NCI-H345 (cell line): ENCODE results near the gene GRIK1.

Source experiments
- DNase-seq: peaks from one replicate; lab custom pipeline; 2025; lab: John Stamatoyannopoulos, UW

The GRIK1 gene

DNA sequence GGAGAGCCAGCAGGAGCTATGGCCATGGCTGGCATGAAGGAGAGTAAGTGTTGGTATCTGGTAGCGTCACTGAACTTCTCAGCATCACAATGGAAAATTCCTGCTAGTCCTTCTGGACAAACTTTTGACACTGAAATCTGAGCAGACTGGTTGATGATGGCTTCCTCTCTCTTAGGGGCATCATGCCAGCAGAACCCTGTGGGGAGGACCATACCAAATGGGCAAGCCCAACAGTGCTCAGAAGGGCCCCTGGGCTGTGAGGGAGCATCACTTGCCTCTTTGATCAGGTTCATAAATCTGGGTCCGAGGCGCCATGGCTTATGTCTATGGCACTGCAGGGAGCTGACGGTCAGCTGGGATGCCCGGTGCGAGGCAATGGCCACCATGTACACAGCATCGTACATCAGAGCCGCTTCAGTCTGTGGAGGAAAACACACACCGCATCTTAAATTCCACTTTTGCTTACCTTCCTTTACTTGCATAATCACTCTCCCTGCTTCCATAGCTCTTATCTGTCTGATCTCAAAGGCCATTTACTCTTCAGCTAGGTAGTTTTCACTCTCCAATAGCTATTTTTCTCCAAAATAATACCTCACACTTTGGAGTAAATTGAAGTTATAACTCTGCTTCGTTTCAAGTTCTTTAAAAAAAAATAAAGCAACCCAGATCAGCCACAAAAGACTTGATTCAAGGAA lies 297.1 kb downstream of the GRIK1 start:
- DNase-seq: no peak

DNA sequence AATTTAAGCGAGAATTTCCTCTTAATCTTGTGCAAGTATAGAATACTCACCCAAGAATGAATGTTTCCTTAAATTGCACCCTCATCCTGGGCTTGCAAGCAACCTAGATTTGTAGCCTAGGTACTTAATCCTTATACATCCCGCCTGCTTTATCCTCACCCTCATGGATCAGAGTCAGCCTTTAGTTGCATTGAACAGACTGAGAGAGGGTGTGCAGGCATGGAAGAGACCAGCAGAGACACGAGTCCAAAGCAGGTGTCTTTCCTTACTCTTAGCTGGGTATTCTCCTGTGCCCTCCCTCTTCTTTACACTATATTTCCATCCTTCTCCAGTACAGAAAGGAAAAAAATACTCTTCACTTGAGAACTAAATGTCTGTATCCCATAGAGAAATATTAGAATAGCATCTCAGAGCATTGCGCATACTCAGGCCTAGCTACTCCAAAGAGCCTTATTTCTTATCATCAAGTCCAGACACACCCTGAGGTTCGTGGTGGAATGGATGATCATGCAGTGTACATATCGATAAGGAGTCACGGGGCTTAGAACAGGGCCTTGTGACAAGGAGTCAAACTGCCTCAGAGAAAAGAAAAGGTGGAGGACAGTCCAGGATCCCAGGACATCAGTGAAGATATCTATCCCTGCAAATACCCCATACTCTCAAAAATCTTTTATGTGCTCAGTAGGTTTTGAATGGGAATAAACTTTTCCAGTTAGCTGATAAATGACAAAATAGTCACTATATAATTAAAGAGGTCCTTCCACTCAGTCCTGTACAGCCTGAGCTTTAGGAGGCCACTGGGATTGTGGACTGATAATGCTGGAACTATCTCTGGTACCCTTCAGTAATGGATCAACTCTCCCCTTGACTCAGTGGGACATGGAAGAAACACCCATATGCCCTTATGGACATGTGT lies 297.9 kb downstream of the GRIK1 start:
- DNase-seq: no peak

- no peak for DNase-seq
Measured at GRCh38 chr21:29641001-29641634, 298.7 kb downstream of the GRIK1 start.

DNA sequence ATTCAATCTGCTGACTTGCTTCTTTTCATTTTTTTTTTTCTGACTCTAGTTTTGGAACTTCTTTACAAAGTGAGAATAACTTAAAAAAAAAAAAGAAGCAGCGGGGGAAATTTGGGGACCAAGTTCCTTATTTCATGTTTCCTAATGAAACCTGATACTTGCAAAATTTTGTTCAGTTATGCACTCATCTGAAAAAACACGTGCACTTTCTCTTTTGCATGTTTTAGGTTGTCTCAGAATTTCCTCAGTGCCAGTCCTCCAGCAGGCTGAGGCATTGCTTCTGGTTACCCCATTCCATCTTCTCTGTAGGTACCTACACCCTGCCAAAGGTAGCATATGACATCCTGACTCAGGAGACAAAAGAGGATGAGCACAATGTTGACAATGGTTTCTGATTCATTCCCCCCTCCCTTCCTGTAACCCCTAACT lies 299.7 kb downstream of the GRIK1 start:
- no peak for DNase-seq

DNA sequence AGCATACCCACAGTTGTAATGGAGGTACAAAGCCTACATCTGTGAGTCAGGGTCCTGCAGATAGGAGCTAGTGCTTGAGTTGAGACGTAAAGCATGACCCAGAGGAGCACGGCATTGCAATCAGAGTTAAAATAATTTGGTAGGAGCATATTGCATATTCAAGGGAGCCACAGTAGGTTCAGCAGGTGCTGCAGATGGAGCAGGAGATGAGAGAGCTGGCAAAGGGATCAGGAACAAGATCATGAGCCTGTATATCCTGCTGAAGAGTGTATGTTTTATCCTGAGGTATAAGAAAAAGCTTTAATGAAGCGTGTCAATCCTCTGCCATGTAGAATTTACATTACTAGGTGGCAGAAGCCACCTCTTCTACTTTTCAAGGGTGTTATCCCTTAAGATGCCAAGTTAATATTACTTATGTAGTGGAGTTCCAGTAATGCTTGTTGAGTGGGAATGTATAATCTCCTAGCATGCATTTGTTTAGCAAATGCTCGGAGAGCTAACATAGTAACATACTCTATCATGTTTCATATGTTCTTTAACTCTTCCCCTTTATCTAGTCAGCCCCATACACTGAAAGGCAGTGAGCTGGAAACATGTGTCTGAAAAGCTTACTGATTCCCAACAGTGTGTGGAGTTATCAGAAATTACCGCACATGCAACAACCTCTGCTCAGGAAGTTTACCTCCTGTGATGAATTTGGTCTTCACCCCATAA lies 300.3 kb downstream of the GRIK1 start:
- no peak for DNase-seq

GRCh38 chr21:29638761-29639327 lies 301.0 kb downstream of the GRIK1 start:
- DNase-seq: no peak

- no peak for DNase-seq
Measured at GRCh38 chr21:29638138-29638537, 301.7 kb downstream of the GRIK1 start.

- no peak for DNase-seq
Measured at GRCh38 chr21:29637553-29637952, 302.2 kb downstream of the GRIK1 start.

DNA sequence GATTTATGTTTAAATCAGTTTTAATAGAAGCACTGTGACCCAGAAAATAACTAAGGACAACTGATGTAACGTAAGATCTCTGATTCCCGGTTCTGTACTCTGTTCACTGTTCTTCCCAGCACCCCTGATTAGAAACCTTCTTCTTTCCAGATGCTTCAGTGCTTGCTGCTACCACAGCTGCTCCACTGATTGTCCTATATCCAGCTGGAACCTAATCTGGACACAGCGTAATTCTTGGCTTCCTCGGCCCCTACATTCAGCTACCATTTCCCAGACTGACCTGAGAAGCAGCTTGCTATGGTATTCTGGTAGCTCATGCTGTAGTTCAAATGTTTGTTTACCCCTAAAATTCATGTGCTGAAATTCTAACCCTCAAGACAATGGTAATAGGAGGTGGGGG lies 302.7 kb downstream of the GRIK1 start:
- no peak for DNase-seq

DNA sequence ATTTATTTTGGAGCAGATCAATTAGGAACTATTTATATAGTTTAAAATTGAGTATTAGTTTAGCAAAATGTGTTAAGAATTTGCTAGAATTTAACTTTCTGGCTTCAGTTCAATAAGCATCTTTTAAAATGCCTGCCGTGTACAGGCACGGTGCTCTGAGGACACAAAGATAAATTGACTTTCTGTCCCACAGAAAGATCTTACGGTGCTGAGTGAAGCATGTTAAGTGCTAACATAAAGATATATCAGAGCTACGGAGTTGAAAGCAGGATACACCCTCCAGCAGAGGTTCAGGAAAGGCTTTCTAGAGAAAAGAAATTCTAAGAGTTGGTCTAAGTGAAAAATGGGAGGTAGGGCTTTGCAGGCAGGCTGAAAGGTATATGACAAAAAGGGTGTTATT lies 305.4 kb downstream of the GRIK1 start:
- no peak for DNase-seq

- DNase-seq: no peak
Measured at GRCh38 chr21:29633756-29634155, 306.0 kb downstream of the GRIK1 start.

- no peak for DNase-seq
Measured at GRCh38 chr21:29630441-29630840, 309.4 kb downstream of the GRIK1 start.

GRCh38 chr21:29627905-29628304 lies 311.9 kb downstream of the GRIK1 start:
- DNase-seq: no peak

DNA sequence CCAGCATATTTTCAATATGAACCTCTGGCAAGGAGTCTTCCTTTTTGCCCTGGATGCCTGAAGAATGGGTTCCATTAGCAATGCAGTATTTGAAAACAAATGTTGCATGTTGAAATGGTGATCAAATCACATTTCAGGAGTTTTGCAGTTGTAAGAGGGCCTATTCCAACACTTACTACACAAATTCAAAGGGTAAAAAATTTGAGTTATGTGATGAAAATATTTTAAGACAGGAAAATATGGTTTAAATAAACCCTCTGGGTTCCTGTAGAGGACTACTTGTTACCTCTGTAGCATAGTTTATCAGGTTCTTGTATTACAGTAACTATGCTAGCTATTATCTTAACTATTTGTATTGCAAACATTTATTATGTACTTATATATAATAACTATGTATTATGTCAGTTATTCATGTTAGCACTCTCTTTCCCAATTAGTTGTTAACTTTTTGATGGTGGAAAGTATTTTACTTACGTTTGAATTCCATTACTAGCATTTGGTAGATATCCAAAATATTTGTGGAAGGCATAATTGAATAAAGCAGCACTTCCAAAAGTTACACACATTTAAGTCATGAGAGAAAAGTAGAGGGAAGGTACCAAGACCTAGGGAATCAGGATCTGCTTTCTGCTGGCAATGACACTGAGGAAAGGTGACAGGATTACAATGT lies 312.9 kb downstream of the GRIK1 start:
- DNase-seq: no peak

- no peak for DNase-seq
Measured at GRCh38 chr21:29625990-29626389, 313.8 kb downstream of the GRIK1 start.

DNA sequence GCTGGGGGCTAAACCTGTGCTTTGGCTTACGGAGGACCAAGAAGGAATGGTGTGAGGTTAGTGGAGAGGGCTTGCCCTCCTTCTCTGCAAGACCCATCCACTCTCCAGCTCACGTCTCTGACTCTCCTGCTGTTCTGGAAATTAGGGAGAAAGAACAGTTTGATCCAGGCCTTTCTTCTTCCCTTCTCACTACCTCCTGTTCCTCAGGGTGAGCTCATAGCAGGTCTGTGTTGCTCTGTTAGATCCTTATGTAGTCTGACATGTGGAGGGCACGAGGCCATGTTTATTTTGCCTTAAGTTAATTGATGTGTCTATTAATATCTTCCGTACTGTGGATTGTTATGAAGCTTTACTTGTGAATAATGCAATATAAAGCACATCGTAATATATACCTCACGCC lies 315.0 kb downstream of the GRIK1 start:
- no peak for DNase-seq

GRCh38 chr21:29621525-29621924 lies 318.3 kb downstream of the GRIK1 start:
- DNase-seq: no peak

- no peak for DNase-seq
Measured at GRCh38 chr21:29616209-29616751, 323.5 kb downstream of the GRIK1 start.

GRCh38 chr21:29613877-29614276 lies 325.9 kb downstream of the GRIK1 start:
- DNase-seq: no peak

- no peak for DNase-seq
Measured at GRCh38 chr21:29613021-29613420, 326.8 kb downstream of the GRIK1 start.

DNA sequence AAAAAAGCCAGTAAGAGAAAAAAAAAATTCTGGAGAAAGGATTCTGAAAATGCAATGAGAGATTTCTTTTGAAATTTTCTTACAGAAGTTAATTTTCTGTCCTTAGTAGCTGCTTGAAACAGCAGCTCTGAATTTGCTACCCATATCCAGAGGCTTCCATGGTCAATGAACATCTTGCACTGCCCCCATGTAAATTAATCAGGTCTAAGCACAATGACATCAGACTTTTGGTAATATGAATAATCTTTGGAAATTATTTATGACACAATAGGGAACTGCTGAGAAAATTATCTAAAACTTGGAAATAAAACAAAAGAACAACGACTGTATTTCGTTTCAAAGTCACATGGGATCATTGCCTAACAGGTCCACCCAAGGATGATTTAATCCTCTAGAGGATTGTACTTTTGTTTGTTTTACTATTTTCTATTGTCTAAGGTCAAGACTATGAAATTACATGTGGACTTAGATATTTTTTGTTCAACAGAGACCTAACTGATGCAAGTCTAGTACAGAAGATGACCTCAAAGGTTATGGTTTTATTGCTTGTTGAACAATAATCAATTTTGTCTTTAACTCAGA lies 328.9 kb downstream of the GRIK1 start:
- no peak for DNase-seq
